Aorta (tissue), 5 donors: Measurements from ENCODE around the gene ESM1. TPM values are rescaled to one million over a fixed set of nuclear protein-coding genes. Genes with fewer than 3 reads are reported as not detected.

Experiments
- ATAC-seq: fragments of 200-7000 bp; cut with Tn5 transposase; one replicate; pipeline ENCODE4 v1.9.1; 2022; ENCODE audit warnings: moderate library complexity; ENCODE audit not compliant: low FRiP score
- DNase-seq, 2 donors: peaks; one replicate each; pipeline ENCODE4 v3.0.0-alpha.2; 2020
- H3K27ac ChIP-seq, 2 donors: one replicate each; pipeline ENCODE4 v1.5.1; 2013; ENCODE audit warnings: low read length in 2 of 2, mild to moderate bottlenecking in 2 of 2, moderate library complexity in 2 of 2, control low read depth in 1 of 2, inconsistent platforms in 1 of 2, low read depth in 1 of 2
- H3K27me3 ChIP-seq, 2 donors: one replicate each; pipeline ENCODE4 v1.6.1; 2013; ENCODE audit warnings: control low read depth in 1 of 2, low read length in 1 of 2, mild to moderate bottlenecking in 1 of 2, moderate library complexity in 1 of 2; ENCODE audit not compliant: insufficient read depth in 2 of 2, control insufficient read depth in 1 of 2
- H3K36me3 ChIP-seq, 2 donors: one replicate each; pipeline ENCODE4 v1.6.1; 2013; ENCODE audit warnings: control low read depth in 1 of 2, low read length in 1 of 2, mild to moderate bottlenecking in 1 of 2; ENCODE audit not compliant: insufficient read depth in 2 of 2, control insufficient read depth in 1 of 2
- H3K4me1 ChIP-seq, 2 donors: one replicate each; pipeline ENCODE4 v1.6.1; 2013; ENCODE audit warnings: low read length in 2 of 2, control low read depth in 1 of 2, mild to moderate bottlenecking in 1 of 2, moderate library complexity in 1 of 2; ENCODE audit not compliant: insufficient read depth in 2 of 2, control insufficient read depth in 1 of 2
- H3K4me3 ChIP-seq, 2 donors: one replicate each; pipeline ENCODE4 v1.5.1; 2013; ENCODE audit warnings: low read length in 2 of 2, control low read depth in 1 of 2, mild to moderate bottlenecking in 1 of 2
- H3K9me3 ChIP-seq: one replicate; pipeline ENCODE4 v1.6.1; 2013; ENCODE audit warnings: mild to moderate bottlenecking, low read length; ENCODE audit not compliant: control insufficient read depth
- WGBS, 2 donors: extraction: QIAGEN DNeasy Blood & Tissue Kit; methylation state at CpG; one replicate each; pipeline ENCODE4 v1.1.7; 2013; 5-methylcytosine and 5-hydroxymethylcytosine counted together
- intact Hi-C, 2 donors: fragments of 100-400 bp; cut with DNase I; formaldehyde crosslinking; loops; one replicate each; pipeline versions ENCODE4 v1.14.2 to v1.15.0; 2022
- polyA plus RNA-seq, 2 donors: library from polyadenylated mRNA; stranded (reverse); fragments of 200-250 nt; gene quantifications; one replicate each; pipeline ENCODE4 v1.2.3, GENCODE V29; 2013
- total RNA-seq, 2 donors: library from RNA; stranded (reverse); fragmentation: NEBNext Ultra II Directional; extraction: Animal tissue kit (Norgen Biotek cat#: 25700); gene quantifications; one replicate each; pipeline ENCODE4 v1.2.1, GENCODE V29; 2021
- donor health status: healthy with polysubstance abuse.
- donor health status: Bipolar disorder and iron deficiency.
- donor health status: DM: no; HTN: no; CAD: no.
- donor health status: DM: no; HTN: no; CAD: no.
- donor health status: DM: yes; HTN: yes; CAD: no.

ESM1 gene
- total and polyA plus RNA-seq, 4 donors: 0.49 to 1.9 (median 0.83) TPM

GRCh38 chr5:54969242-54969641 is 16.2 kb downstream of the ESM1 start:
- no peaks in the 10 kb centered on the region for H3K27me3 ChIP-seq
- ATAC-seq (no peak), DNase-seq (no peak)
- intact Hi-C loops: no loop called here
- H3K36me3 ChIP-seq: no peaks in the 10 kb centered on the region
- WGBS, 2 donors: 59% methylated on average over 4 of the region's 4 CpGs
- H3K4me1 ChIP-seq: no peaks in the 10 kb centered on the region
- H3K27ac ChIP-seq: no peak overlapping the region
- H3K4me3 ChIP-seq: no peak overlapping the region
- H3K9me3 ChIP-seq: no peaks in the 10 kb centered on the region

GRCh38 chr5:54965806-54966205 is 19.6 kb downstream of the ESM1 start:
- Histone ChIP-seq H3K36me3 (no peaks in the 10 kb centered on the region), H3K4me1 (no peaks in the 10 kb centered on the region), H3K9me3 (no peaks in the 10 kb centered on the region), H3K4me3 (no peak overlapping the region), H3K27ac (no peak overlapping the region), H3K27me3 (no peaks in the 10 kb centered on the region)
- ATAC-seq: no peak
- intact Hi-C loops: no loop called here
- 56 to 64% methylated on average over 3 of the region's 3 CpGs for whole genome bisulfite sequencing, 2 donors
- DNase-seq: no peak

- Histone ChIP-seq H3K27ac (no peak overlapping the region), H3K27me3 (no peaks in the 10 kb centered on the region), H3K4me3 (no peak overlapping the region), H3K9me3 (no peaks in the 10 kb centered on the region), H3K4me1 (no peaks in the 10 kb centered on the region), H3K36me3 (no peaks in the 10 kb centered on the region)
- ATAC-seq (no peak), DNase-seq (no peak)
- intact Hi-C loops: no loop called here
These were observed 21.0 kb downstream of the ESM1 start for GRCh38 chr5:54964405-54964804.

DNA sequence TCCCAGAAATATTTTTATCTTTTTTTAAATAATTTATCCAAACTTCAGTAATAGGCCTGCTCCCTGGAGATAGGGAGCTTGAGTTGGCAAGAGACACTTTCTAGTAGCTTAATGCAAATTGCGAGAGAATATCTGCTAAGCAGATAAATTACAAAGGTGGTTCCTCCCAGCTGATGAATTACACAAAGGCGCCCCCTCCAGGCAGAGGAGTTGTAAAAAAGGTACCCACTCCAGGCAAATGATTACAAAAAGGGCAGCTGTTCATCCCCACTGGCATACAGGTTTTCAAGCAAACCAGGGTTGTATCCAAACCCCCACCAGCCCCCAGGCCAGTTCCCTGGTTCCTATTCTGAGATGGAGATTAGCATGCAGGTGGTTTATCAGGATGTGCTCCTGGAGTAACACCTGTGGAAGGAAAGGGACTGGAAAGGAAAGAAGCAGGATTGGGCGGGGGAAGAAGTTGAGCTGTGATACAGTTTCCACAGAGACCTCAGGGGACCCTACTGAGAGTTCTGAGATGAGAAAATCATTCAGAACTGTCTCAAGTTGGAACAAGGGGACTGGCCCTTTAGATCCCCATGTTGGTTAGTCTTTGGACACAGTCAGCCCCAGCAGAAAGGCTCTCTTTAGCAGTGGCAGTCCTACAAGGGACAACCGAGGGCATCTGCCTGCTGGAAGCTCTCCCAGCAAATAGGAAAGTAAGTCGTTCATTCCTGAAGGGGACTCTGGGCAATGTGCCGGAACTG is 25.5 kb downstream of the ESM1 start:
- Histone ChIP-seq H3K36me3 (no peaks in the 10 kb centered on the region), H3K27ac (no peak overlapping the region), H3K4me1 (no peaks in the 10 kb centered on the region), H3K4me3 (no peak overlapping the region), H3K27me3 (no peaks in the 10 kb centered on the region), H3K9me3 (no peaks in the 10 kb centered on the region)
- intact Hi-C loops: no loop called here
- ATAC-seq (no peak), DNase-seq (no peak)
- 80 to 82% methylated on average over 6 of the region's 6 CpGs for WGBS, 2 donors

- Histone ChIP-seq H3K4me3 (no peak overlapping the region), H3K4me1 (no peaks in the 10 kb centered on the region), H3K9me3 (no peaks in the 10 kb centered on the region), H3K36me3 (no peaks in the 10 kb centered on the region), H3K27ac (no peak overlapping the region), H3K27me3 (no peaks in the 10 kb centered on the region)
- intact Hi-C loops: no loop called here
- no peak for ATAC-seq
- no peak for DNase-seq
These were observed 28.5 kb downstream of the ESM1 start for GRCh38 chr5:54956922-54957321.

GRCh38 chr5:54947187-54947586 is 38.2 kb downstream of the ESM1 start:
- intact Hi-C loops: loop anchor here (5.0 to 10.0 kb wide), 2 partner anchors 195 to 198 kb away; no protein-coding TSS in a partner anchor
- no peak for ATAC-seq
- Histone ChIP-seq H3K36me3 (no peaks in the 10 kb centered on the region), H3K27me3 (no peaks in the 10 kb centered on the region), H3K4me1 (no peaks in the 10 kb centered on the region), H3K4me3 (no peak overlapping the region), H3K9me3 (no peaks in the 10 kb centered on the region), H3K27ac (no peak overlapping the region)
- no peak for DNase-seq
- 24 to 50% methylated on average over 1 of the region's 1 CpG for WGBS, 2 donors

DNA sequence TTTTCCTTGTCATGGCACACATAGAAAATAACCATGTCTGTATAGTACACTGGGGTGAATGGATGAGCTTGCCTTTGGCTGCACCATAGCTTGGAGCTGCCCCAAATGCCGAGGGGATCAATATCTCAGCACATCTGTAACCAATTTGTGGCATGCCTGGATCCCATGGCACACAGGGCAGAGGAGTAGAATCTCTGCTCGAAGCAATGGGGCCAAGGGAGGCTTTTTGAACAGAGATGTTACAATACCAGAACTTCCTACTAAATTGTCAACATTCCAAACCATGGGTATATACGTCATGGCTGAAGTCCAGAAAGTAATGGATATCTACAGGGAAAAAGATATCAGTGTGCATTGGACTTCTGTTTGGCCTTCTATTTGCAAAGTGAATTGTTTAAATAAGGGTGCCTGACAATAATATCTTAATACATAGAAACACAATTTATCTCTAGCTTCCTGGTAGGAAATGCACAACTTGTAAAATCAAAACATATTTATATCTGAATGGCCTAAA is 39.0 kb downstream of the ESM1 start:
- no peak overlapping the region for H3K27ac ChIP-seq
- no peak for DNase-seq
- no peaks in the 10 kb centered on the region for H3K36me3 ChIP-seq
- H3K4me3 ChIP-seq: no peak overlapping the region
- WGBS, 2 donors: 69 to 70% methylated on average over 3 of the region's 3 CpGs
- no peaks in the 10 kb centered on the region for H3K27me3 ChIP-seq
- no peaks in the 10 kb centered on the region for H3K4me1 ChIP-seq
- intact Hi-C loops: loop anchor here (5.0 to 10.0 kb wide), 2 partner anchors 196 to 198 kb away; no protein-coding TSS in a partner anchor
- no peaks in the 10 kb centered on the region for H3K9me3 ChIP-seq
- no peak for ATAC-seq

DNA sequence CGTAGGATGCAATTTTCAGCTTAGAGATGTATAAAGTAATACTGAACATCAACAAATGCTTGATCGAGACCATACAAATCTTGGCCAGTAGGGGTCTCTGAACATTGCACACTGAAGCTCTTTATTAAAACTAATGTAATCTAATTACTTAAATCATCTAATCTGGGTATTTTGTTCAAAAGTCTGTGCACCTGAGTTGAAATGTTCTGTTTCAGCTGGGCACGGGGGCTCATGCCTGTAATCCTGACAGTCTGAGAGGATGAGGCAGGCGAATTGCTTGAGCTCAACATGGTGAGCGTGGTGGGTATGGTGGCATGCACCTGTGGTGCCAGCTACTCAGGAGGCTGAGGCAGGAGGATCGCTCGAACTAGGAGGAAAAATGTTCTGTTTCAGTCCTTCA is 41.0 kb downstream of the ESM1 start:
- H3K27me3 ChIP-seq: no peaks in the 10 kb centered on the region
- no peaks in the 10 kb centered on the region for H3K4me1 ChIP-seq
- DNase-seq (no peak), ATAC-seq (peak; percentile 56)
- intact Hi-C loops: loop anchor here in 1 of 2 donors (10.0 kb wide), 1 partner anchor 200 kb away; no protein-coding TSS in a partner anchor
- H3K27ac ChIP-seq: no peak overlapping the region
- H3K9me3 ChIP-seq: no peaks in the 10 kb centered on the region
- WGBS, 2 donors: 68 to 70% methylated on average over 7 of the region's 7 CpGs
- H3K36me3 ChIP-seq: no peaks in the 10 kb centered on the region
- H3K4me3 ChIP-seq: no peak overlapping the region
